K562 (cell line): ENCODE results near the gene UTP4.

Source experiments
- JUNB ChIP-seq: fragments of 450-650 bp; formaldehyde crosslinking; conservative IDR thresholded peaks from 2 replicates; pipeline ENCODE4 v1.4.0; 2020; ENCODE audit warnings: mild to moderate bottlenecking
- POLR2A ChIP-seq: fragments of 450-650 bp; conservative IDR thresholded peaks from 2 replicates; pipeline ENCODE4 v1.6.1; 2016
- USF2 ChIP-seq: sonication (generic); formaldehyde crosslinking; IDR thresholded peaks from 2 replicates; pipeline ENCODE4 v1.5.0; 2020; ENCODE audit warnings: missing genetic modification reagents

- TF ChIP-seq USF2 (CRISPR knock-in tag) = no peak
- no peak for TF ChIP-seq POLR2A
- TF ChIP-seq JUNB (CRISPR knock-in tag) = no peak
Observed at GRCh38 chr16:69138608-69139007, 6.2 kb downstream of the UTP4 start.
